ENCODE data around the gene NUDT6.

- TF ChIP-seq POLR2A (IDR thresholded peaks at IDR 0.05), result no peak
- TF ChIP-seq POLR2AphosphoS5 (IDR thresholded peaks at IDR 0.05), result no peak
- TF ChIP-seq, protein P1, sequence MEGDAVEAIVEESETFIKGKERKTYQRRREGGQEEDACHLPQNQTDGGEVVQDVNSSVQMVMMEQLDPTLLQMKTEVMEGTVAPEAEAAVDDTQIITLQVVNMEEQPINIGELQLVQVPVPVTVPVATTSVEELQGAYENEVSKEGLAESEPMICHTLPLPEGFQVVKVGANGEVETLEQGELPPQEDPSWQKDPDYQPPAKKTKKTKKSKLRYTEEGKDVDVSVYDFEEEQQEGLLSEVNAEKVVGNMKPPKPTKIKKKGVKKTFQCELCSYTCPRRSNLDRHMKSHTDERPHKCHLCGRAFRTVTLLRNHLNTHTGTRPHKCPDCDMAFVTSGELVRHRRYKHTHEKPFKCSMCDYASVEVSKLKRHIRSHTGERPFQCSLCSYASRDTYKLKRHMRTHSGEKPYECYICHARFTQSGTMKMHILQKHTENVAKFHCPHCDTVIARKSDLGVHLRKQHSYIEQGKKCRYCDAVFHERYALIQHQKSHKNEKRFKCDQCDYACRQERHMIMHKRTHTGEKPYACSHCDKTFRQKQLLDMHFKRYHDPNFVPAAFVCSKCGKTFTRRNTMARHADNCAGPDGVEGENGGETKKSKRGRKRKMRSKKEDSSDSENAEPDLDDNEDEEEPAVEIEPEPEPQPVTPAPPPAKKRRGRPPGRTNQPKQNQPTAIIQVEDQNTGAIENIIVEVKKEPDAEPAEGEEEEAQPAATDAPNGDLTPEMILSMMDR (IDR thresholded peaks at IDR 0.05), result no peak
These were observed 74.5 kb downstream of the NUDT6 start for GRCh38 chr4:122847931-122848330.

All from gastroesophageal sphincter (tissue), 3 donors.